Left colon (tissue), 2 donors: ENCODE data around the gene RPL11. TPM values are rescaled to one million over a fixed set of nuclear protein-coding genes. Genes with fewer than 3 reads are reported as not detected.
"Not testable (repeated sequence)": the region's sequence is repeated elsewhere in the genome, so short reads cannot be mapped to it uniquely, and the experiment has no call there.

Source experiments
- ATAC-seq: fragments of 200-7000 bp; cut with Tn5 transposase; one replicate; pipeline ENCODE4 v1.9.1; 2020; ENCODE audit warnings: mild to moderate bottlenecking, moderate library complexity
- DNase-seq, 2 donors: peaks; one replicate each; pipeline ENCODE4 v3.0.0-alpha.2; 2020
- intact Hi-C, 2 donors: fragments of 100-400 bp; cut with DNase I in 1 of 2; cut with micrococcal nuclease in 1 of 2; formaldehyde crosslinking; loops; one replicate each; pipeline versions ENCODE4 v1.11.2 to v1.14.0; 2022; cut with DNase I, micrococcal nuclease
- long read RNA-seq: library from polyadenylated mRNA; unstranded; transcript quantifications from one replicate; pipeline ENCODE4 v2.0.0, GENCODE V29; 2021
- total RNA-seq, 2 donors: library from RNA; stranded (reverse); fragmentation: NEBNext Ultra II Directional; extraction: Animal tissue kit (Norgen Biotek cat#: 25700); gene quantifications; one replicate each; pipeline ENCODE4 v1.2.1, GENCODE V29; 2021
- donor health status: DM: no; HTN: no; CAD: no.
- donor health status: DM: yes; HTN: yes; CAD: no.

RPL11 gene
- total RNA-seq: 100 to 1,000 TPM; 818 to 848 TPM
- long read RNA-seq, transcript RPL11-201 (6 exons, 660 nt): minor isoform, 15 of 250 reads
- long read RNA-seq, transcript RPL11-203 (5 exons, 879 nt): minor isoform, 7 of 250 reads
- long read RNA-seq, transcript RPL11-206 (6 exons, 1,017 nt): major isoform, 201 of 250 reads
- long read RNA-seq, partial matches to known transcripts: 22 of 250 reads
- long read RNA-seq, other reads (novel, unspliced or antisense): 5 of 250 reads

- DNase-seq (peak; percentile 91 to 95), ATAC-seq (peak; percentile 98)
- intact Hi-C loops: no loop called here
Observed at GRCh38 chr1:23691499-23692307, at the start of gene RPL11. RPL11 (plus strand) TSS chr1:23691806; CDS start chr1:23691824, 18 bp downstream.

GRCh38 chr1:23643736-23644554 lies 47.7 kb upstream of the RPL11 start:
- ATAC-seq (no peak), DNase-seq (no peak)
- intact Hi-C loops: no loop called here

GRCh38 chr1:23644555-23644866 lies 47.1 kb upstream of the RPL11 start:
- DNase-seq: no peak
- ATAC-seq: no peak
- intact Hi-C loops: no loop called here

GRCh38 chr1:23645338-23645737 lies 46.3 kb upstream of the RPL11 start:
- no peak for ATAC-seq
- no peak for DNase-seq
- intact Hi-C loops: no loop called here

GRCh38 chr1:23646091-23646490 lies 45.5 kb upstream of the RPL11 start:
- ATAC-seq: no peak
- DNase-seq: no peak
- intact Hi-C loops: no loop called here

- intact Hi-C loops: no loop called here
- ATAC-seq: no peak
- DNase-seq: no peak
Observed at GRCh38 chr1:23646541-23646940, 45.1 kb upstream of the RPL11 start.

GRCh38 chr1:23648576-23648975 lies 43.0 kb upstream of the RPL11 start:
- no peak for ATAC-seq
- intact Hi-C loops: no loop called here
- DNase-seq: no peak

- DNase-seq, ATAC-seq, intact Hi-C loops: not testable (repeated sequence)
Observed at GRCh38 chr1:23649157-23649556, 42.4 kb upstream of the RPL11 start.

GRCh38 chr1:23650344-23650990 lies 41.1 kb upstream of the RPL11 start:
- ATAC-seq (no peak), DNase-seq (no peak)
- intact Hi-C loops: no loop called here

GRCh38 chr1:23651069-23651808 lies 40.4 kb upstream of the RPL11 start:
- DNase-seq (no peak), ATAC-seq (no peak)
- intact Hi-C loops: no loop called here

- intact Hi-C loops: no loop called here
Observed at GRCh38 chr1:23657659-23658275, 33.8 kb upstream of the RPL11 start.

GRCh38 chr1:23660671-23661070 lies 30.9 kb upstream of the RPL11 start:
- intact Hi-C loops: no loop called here
- ATAC-seq: no peak
- no peak for DNase-seq

More at GRCh38 chr1:23657659-23658275, 33.8 kb upstream of the RPL11 start:
- ATAC-seq (peak; percentile 64), DNase-seq (peak in 1 of 2 donors; percentile 39)

- DNase-seq (no peak), ATAC-seq (no peak)
- intact Hi-C loops: no loop called here
Observed at GRCh38 chr1:23661887-23662286, 29.7 kb upstream of the RPL11 start.

GRCh38 chr1:23664837-23665795 lies 26.5 kb upstream of the RPL11 start:
- DNase-seq (no peak), ATAC-seq (no peak)
- intact Hi-C loops: no loop called here

GRCh38 chr1:23667411-23667810 lies 24.2 kb upstream of the RPL11 start:
- intact Hi-C loops: no loop called here
- no peak for ATAC-seq

GRCh38 chr1:23670709-23671108 lies 20.9 kb upstream of the RPL11 start:
- DNase-seq (no peak), ATAC-seq (no peak)
- intact Hi-C loops: no loop called here

More at GRCh38 chr1:23667411-23667810, 24.2 kb upstream of the RPL11 start:
- DNase-seq: no peak
